NB4 (cell line): ENCODE data around the gene SLC31A1.
A peak's percentile ranks its signal among the peaks of the same experiment; 100 is the strongest.

Experiments used
- DNase-seq: peaks from one replicate; pipeline ENCODE4 v3.0.0; 2010; ENCODE audit warnings: low read depth
- H3K4me3 ChIP-seq: one replicate; pipeline ENCODE4 v1.5.1; 2011; ENCODE audit warnings: mild to moderate bottlenecking, low read depth, low read length, moderate library complexity
- MYC ChIP-seq: IDR thresholded peaks from 2 replicates; pipeline ENCODE4 v1.6.1; 2011; ENCODE audit warnings: low read depth, low read length
- POLR2A ChIP-seq: IDR thresholded peaks from 2 replicates; pipeline ENCODE4 v1.6.1; 2011; ENCODE audit warnings: mild to moderate bottlenecking; ENCODE audit not compliant: insufficient read length; ENCODE audit errors: extremely low read depth
- TF ChIP-seq, protein P1 (sequence below): IDR thresholded peaks from one replicate; pipeline ENCODE4 v1.5.1; 2012; ENCODE audit warnings: low read depth, low read length
- TF ChIP-seq, protein P2 (sequence below): IDR thresholded peaks from 2 replicates; pipeline ENCODE4 v1.6.1; 2011; ENCODE audit warnings: low read depth, low read length

Gene SLC31A1

GRCh38 chr9:113187929-113188595 is 33.3 kb upstream of the SLC31A1 start:
- TF ChIP-seq POLR2A (no peak), MYC (peak; percentile 78)
- peak; percentile 90 for DNase-seq
- H3K4me3 ChIP-seq = peak overlapping the region; percentile 19

DNA sequence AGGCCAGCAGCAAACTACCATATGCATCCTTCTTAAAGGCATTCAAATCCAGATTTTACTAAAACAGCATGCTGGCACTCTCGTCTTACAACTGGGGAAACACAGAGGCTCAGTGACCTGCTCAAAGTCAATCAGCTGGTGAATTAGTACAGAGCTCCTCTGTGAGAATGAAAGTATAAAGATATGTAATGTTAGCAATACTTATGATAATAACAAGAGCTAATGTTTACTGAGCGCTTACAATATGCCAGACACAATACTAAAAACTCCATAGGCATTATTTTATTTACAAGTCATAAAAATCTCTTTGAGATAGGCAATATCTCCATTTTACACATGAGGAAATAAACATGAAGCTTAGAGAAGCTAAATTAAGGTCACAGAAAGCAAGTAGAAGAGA is 28.9 kb upstream of the SLC31A1 start:
- H3K4me3 ChIP-seq = no peak overlapping the region
- no peak for DNase-seq
- TF ChIP-seq, protein P1, sequence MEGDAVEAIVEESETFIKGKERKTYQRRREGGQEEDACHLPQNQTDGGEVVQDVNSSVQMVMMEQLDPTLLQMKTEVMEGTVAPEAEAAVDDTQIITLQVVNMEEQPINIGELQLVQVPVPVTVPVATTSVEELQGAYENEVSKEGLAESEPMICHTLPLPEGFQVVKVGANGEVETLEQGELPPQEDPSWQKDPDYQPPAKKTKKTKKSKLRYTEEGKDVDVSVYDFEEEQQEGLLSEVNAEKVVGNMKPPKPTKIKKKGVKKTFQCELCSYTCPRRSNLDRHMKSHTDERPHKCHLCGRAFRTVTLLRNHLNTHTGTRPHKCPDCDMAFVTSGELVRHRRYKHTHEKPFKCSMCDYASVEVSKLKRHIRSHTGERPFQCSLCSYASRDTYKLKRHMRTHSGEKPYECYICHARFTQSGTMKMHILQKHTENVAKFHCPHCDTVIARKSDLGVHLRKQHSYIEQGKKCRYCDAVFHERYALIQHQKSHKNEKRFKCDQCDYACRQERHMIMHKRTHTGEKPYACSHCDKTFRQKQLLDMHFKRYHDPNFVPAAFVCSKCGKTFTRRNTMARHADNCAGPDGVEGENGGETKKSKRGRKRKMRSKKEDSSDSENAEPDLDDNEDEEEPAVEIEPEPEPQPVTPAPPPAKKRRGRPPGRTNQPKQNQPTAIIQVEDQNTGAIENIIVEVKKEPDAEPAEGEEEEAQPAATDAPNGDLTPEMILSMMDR = no peak
- TF ChIP-seq MYC (no peak), POLR2A (no peak)
- TF ChIP-seq, protein P2, sequence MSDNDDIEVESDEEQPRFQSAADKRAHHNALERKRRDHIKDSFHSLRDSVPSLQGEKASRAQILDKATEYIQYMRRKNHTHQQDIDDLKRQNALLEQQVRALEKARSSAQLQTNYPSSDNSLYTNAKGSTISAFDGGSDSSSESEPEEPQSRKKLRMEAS = no peak

DNA sequence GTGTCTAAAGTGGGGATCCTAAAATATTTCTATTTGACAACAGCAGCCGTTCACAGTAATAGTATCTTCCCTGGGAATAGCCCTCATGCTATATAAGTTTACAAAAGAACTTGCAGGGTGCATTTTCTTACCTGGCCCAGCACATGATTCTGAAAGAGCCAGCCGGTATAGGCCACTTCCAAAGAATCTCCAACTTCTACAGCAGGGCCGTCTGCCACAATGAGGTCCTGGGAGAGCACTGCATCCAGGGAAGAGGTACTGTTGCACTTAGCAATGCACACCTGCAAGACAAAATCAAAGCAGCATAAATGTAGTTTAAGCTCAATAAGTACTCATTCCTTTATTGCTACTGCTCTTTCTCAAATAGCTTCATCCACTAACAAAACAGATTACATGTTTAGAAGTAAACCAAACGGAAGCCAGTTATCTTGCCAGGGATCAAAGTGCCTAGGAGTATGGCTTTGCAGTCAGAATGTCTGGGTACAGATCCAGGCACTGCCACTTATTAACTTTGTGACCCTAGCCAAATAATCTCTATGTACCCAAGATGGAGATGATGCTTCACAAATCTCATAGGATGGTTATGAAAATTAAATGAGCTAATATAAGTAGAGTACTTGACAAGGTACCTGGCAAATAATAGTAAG is 21.5 kb upstream of the SLC31A1 start:
- no peak for DNase-seq
- TF ChIP-seq, protein P2 = no peak
- no peak for TF ChIP-seq MYC
- TF ChIP-seq, protein P1 = no peak
- TF ChIP-seq POLR2A = no peak
- H3K4me3 ChIP-seq = no peak overlapping the region

GRCh38 chr9:113205432-113205831 is 15.9 kb upstream of the SLC31A1 start:
- DNase-seq = no peak
- no peak overlapping the region for H3K4me3 ChIP-seq
- TF ChIP-seq, protein P1 = no peak
- TF ChIP-seq MYC (no peak), POLR2A (no peak)

- DNase-seq = no peak
- TF ChIP-seq, protein P2 = no peak
- TF ChIP-seq, protein P1 = no peak
- no peak for TF ChIP-seq POLR2A
- no peak overlapping the region for H3K4me3 ChIP-seq
Measured at GRCh38 chr9:113205861-113206260, 15.5 kb upstream of the SLC31A1 start.

- no peak overlapping the region for H3K4me3 ChIP-seq
- no peak for DNase-seq
- TF ChIP-seq, protein P2 = no peak
- TF ChIP-seq POLR2A (no peak), MYC (no peak)
- TF ChIP-seq, protein P1 = no peak
Measured at GRCh38 chr9:113210815-113211214, 10.5 kb upstream of the SLC31A1 start.
